RWPE2 (cell line): ENCODE data around the gene ADAMTS17.
A peak's percentile ranks its signal among the peaks of the same experiment; 100 is the strongest.

Source experiments
- ATAC-seq: fragments of 200-7000 bp; cut with Tn5 transposase; 3 replicates; pipeline ENCODE4 v1.9.1; 2021; ENCODE audit warnings: low read depth
- DNase-seq: peaks from one replicate; pipeline ENCODE4 v3.0.0-alpha.2; 2020; ENCODE audit warnings: low spot score
- H3K27ac ChIP-seq: fragments of 450-650 bp; 2 replicates; pipeline ENCODE4 v1.5.1; 2017; ENCODE audit warnings: mild to moderate bottlenecking; ENCODE audit not compliant: poor library complexity, severe bottlenecking
- H3K27me3 ChIP-seq: fragments of 250-450 bp; sonication (Bioruptor Pico); 2 replicates; pipeline ENCODE4 v1.5.1; 2021; ENCODE audit warnings: mild to moderate bottlenecking, moderate library complexity; ENCODE audit not compliant: insufficient read depth, poor library complexity, severe bottlenecking
- H3K36me3 ChIP-seq: fragments of 250-450 bp; sonication (Bioruptor Pico); 2 replicates; pipeline ENCODE4 v1.5.1; 2020; ENCODE audit warnings: low read depth, mild to moderate bottlenecking, moderate library complexity
- H3K4me1 ChIP-seq: fragments of 250-450 bp; sonication (Bioruptor Pico); 2 replicates; pipeline ENCODE4 v1.5.1; 2021; ENCODE audit warnings: mild to moderate bottlenecking, moderate library complexity; ENCODE audit not compliant: insufficient read depth, poor library complexity, severe bottlenecking
- H3K4me3 ChIP-seq: fragments of 250-450 bp; sonication (Bioruptor Pico); 2 replicates; pipeline ENCODE4 v1.5.1; 2021; ENCODE audit warnings: mild to moderate bottlenecking, moderate library complexity; ENCODE audit not compliant: severe bottlenecking
- H3K9me3 ChIP-seq: fragments of 250-450 bp; sonication (Bioruptor Pico); 2 replicates; pipeline ENCODE4 v1.5.1; 2021; ENCODE audit warnings: mild to moderate bottlenecking, moderate library complexity; ENCODE audit not compliant: severe bottlenecking
- TF ChIP-seq, protein P1 (sequence below): fragments of 450-650 bp; IDR thresholded peaks from one replicate; pipeline ENCODE4 v1.5.1; 2017; ENCODE audit warnings: mild to moderate bottlenecking, moderate library complexity; ENCODE audit not compliant: poor library complexity, severe bottlenecking

ADAMTS17 gene

DNA sequence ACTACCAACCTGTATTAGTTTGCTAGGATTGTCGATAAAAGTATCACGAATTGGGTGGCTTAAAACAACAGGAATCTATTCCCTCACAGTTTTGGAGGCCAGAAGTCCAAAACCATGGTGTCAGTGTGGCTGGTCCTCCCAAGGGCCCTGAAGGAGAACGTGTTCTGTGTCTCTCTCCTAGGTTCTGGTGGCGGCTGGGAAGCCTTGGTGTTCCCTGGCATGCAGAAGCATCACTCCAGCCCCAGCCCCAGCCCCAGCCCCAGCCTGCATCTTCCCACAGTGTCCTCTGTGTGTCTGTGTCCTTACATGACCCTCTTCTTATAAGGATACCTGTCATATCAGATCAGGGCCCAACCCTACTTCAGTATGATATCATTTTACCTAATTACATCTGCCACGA, 336.1 kb downstream of the ADAMTS17 start:
- H3K36me3 ChIP-seq: no peaks in the 10 kb centered on the region
- TF ChIP-seq, protein P1, sequence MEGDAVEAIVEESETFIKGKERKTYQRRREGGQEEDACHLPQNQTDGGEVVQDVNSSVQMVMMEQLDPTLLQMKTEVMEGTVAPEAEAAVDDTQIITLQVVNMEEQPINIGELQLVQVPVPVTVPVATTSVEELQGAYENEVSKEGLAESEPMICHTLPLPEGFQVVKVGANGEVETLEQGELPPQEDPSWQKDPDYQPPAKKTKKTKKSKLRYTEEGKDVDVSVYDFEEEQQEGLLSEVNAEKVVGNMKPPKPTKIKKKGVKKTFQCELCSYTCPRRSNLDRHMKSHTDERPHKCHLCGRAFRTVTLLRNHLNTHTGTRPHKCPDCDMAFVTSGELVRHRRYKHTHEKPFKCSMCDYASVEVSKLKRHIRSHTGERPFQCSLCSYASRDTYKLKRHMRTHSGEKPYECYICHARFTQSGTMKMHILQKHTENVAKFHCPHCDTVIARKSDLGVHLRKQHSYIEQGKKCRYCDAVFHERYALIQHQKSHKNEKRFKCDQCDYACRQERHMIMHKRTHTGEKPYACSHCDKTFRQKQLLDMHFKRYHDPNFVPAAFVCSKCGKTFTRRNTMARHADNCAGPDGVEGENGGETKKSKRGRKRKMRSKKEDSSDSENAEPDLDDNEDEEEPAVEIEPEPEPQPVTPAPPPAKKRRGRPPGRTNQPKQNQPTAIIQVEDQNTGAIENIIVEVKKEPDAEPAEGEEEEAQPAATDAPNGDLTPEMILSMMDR: no peak

DNA sequence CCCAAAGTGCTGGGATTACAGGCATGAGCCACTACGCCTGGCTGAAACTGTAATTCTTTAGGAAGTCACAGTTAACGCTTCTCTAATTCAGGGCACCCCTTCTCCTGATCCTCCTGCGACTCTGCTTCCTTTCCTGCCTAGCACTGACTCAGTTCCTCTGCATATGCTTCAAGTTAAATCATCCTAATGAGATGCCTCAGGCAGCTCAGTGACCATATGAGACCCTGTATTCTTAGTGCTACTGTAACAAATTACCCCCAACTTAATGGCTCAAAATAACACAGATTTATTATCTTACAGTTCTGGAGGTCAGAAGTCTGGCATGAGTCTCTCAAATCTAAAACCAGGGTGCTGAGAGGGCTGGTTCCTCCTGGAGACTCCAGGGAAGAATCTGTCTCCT, 336.8 kb downstream of the ADAMTS17 start:
- H3K27ac ChIP-seq: no peak overlapping the region
- ATAC-seq: no peak
- H3K4me1 ChIP-seq: no peaks in the 10 kb centered on the region
- H3K4me3 ChIP-seq: no peak overlapping the region
- TF ChIP-seq, protein P1: no peak
- no peaks in the 10 kb centered on the region for H3K9me3 ChIP-seq
- no peaks in the 10 kb centered on the region for H3K36me3 ChIP-seq
- H3K27me3 ChIP-seq: no peaks in the 10 kb centered on the region
- no peak for DNase-seq

More for the DNA sequence above, 336.1 kb downstream of the ADAMTS17 start:
- H3K9me3 ChIP-seq: no peaks in the 10 kb centered on the region
- DNase-seq (no peak), ATAC-seq (no peak)
- no peaks in the 10 kb centered on the region for H3K4me1 ChIP-seq
- no peak overlapping the region for H3K4me3 ChIP-seq
- H3K27me3 ChIP-seq: no peaks in the 10 kb centered on the region
- no peak overlapping the region for H3K27ac ChIP-seq

DNA sequence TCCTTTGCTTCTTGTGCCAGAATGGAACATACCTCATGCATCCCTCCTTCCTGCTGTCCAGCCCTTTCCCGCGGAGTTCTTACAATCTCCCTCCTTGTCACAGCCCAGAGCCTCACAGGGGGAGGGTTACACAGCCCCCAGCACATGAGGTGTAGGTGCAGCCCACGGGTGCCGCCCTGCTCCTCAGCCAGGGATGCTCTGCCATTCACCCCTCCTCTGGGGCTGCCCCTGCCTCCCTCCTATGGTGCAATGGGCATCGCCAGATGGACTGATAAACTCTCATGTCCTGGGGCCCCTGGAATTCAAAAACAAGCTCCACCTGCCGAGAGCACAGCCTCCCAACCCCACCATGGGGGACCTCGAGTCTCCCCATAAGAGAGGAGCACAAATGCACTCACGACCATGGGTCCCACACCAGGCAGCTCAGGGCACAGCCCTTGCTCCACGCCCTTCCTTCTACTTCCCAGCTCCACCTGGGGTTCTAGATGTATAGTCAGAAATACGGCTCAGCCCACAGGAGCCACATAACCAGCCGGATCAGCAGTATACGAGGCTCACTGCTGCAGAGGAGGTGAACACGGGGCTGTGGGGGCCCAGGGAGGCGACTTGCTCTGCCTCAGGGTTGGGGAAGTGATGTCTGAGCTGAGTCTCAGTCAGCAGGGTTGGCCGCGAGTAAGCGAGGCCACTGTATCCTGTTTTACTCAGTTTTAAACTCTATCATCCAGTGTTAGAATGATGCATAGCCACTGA, 338.8 kb downstream of the ADAMTS17 start:
- Histone ChIP-seq H3K4me1 (peaks cover 12% of the 10 kb centered on the region), H3K4me3 (no peak overlapping the region), H3K36me3 (no peaks in the 10 kb centered on the region), H3K9me3 (no peaks in the 10 kb centered on the region), H3K27ac (no peak overlapping the region), H3K27me3 (no peaks in the 10 kb centered on the region)
- TF ChIP-seq, protein P1: no peak
- peak; percentile 57 for DNase-seq
- no peak for ATAC-seq

DNA sequence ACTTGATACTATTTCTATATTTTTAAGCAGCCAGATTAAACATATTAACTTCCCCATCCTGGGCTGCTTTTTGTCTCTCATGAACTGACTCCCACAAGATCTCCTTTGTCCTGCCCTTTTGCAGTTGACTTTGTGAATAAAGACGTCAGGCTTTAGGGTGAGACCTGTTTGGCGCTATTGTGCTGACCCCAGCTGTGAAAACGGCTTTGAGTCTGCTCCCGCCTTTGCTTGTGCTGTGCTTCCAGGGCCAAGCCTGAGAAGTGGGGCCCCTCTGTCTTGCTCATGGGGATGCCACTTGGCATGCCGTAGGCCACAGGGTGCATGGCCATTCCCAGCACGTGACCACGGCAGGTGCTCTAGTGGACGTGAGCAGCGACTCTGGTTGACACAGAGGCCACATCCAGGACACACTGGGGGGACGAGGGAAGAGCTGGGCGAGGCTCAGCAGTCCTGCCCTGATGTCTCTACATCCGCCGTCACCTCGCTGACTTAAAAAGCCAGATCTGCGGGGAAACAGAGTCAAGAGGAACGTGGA, 339.6 kb downstream of the ADAMTS17 start:
- no peaks in the 10 kb centered on the region for H3K9me3 ChIP-seq
- H3K27ac ChIP-seq: no peak overlapping the region
- peak; percentile 66 for DNase-seq
- no peak overlapping the region for H3K4me3 ChIP-seq
- no peaks in the 10 kb centered on the region for H3K36me3 ChIP-seq
- ATAC-seq: no peak
- peaks cover 12% of the 10 kb centered on the region for H3K4me1 ChIP-seq
- TF ChIP-seq, protein P1: no peak
- no peaks in the 10 kb centered on the region for H3K27me3 ChIP-seq

DNA sequence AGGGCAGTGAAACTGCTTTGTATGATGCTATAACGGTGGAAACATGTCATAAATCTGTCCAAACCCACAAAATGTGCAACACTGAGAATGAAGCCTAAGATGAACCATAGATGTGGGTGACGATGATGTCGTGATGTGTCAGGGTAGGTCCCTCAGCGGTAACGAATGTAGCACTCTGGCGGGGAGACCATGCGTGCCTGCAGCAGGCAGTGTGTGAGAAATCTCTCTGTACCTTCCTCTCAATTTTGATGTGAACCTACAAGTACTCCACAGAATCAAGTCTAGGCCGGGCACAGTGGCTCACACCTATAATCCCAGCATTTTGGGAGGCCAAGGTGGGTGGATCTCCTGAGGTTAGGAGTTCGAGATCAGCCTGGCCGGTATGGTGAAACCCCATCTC, 340.4 kb downstream of the ADAMTS17 start:
- Histone ChIP-seq H3K4me3 (no peak overlapping the region), H3K9me3 (no peaks in the 10 kb centered on the region), H3K27ac (no peak overlapping the region), H3K27me3 (no peaks in the 10 kb centered on the region), H3K4me1 (peaks cover 12% of the 10 kb centered on the region), H3K36me3 (no peaks in the 10 kb centered on the region)
- DNase-seq (no peak), ATAC-seq (no peak)
- TF ChIP-seq, protein P1: no peak
